Colonic mucosa (tissue), 4 donors: ENCODE results near the gene EFCAB6. TPM values are rescaled to one million over a fixed set of nuclear protein-coding genes. Genes with fewer than 3 reads are reported as not detected.

ENCODE experiments used
- DNase-seq: peaks from one replicate; pipeline ENCODE4 v3.0.0-alpha.2; 2020
- H3K27ac ChIP-seq: fragments of 200-600 bp; one replicate; pipeline ENCODE4 v1.8.0; 2021
- H3K27me3 ChIP-seq: fragments of 200-600 bp; one replicate; pipeline ENCODE4 v1.8.0; 2021
- H3K36me3 ChIP-seq: fragments of 200-600 bp; one replicate; pipeline ENCODE4 v1.8.0; 2021
- H3K4me1 ChIP-seq: fragments of 200-600 bp; one replicate; pipeline ENCODE4 v1.8.0; 2021; ENCODE audit warnings: mild to moderate bottlenecking
- H3K4me3 ChIP-seq: fragments of 200-600 bp; one replicate; pipeline ENCODE4 v1.8.0; 2021
- H3K9ac ChIP-seq, 2 donors: one replicate each; pipeline ENCODE4 v1.7.0; 2013; ENCODE audit warnings: control low read depth in 2 of 2, low read depth in 2 of 2, low read length in 2 of 2
- H3K9me3 ChIP-seq: fragments of 200-600 bp; one replicate; pipeline ENCODE4 v1.8.0; 2021
- intact Hi-C: fragments of 100-400 bp; cut with DNase I; formaldehyde crosslinking; loops from one replicate; pipeline ENCODE4 v1.14.1; 2022
- total RNA-seq, 2 donors: library from RNA; stranded (reverse); fragmentation: NEBNext Ultra II Directional in 1 of 2; extraction: Animal tissue kit (Norgen Biotek cat#: 25700) in 1 of 2; gene quantifications; one replicate each; pipeline ENCODE4 v1.2.1, GENCODE V29; 2021
- TF ChIP-seq, protein P1 (sequence below): fragments of 200-600 bp; IDR thresholded peaks from one replicate; pipeline ENCODE4 v1.8.0; 2022; ENCODE audit warnings: antibody characterized with exemption, mild to moderate bottlenecking
- donor health status: healthy.
- donor health status: DM: no; HTN: no; CAD: no.
- donor health status: DM: no; HTN: no; CAD: no.

The EFCAB6 gene
- total RNA-seq, 2 donors from 2014 or later, result 0.35 to 0.80 TPM

DNA sequence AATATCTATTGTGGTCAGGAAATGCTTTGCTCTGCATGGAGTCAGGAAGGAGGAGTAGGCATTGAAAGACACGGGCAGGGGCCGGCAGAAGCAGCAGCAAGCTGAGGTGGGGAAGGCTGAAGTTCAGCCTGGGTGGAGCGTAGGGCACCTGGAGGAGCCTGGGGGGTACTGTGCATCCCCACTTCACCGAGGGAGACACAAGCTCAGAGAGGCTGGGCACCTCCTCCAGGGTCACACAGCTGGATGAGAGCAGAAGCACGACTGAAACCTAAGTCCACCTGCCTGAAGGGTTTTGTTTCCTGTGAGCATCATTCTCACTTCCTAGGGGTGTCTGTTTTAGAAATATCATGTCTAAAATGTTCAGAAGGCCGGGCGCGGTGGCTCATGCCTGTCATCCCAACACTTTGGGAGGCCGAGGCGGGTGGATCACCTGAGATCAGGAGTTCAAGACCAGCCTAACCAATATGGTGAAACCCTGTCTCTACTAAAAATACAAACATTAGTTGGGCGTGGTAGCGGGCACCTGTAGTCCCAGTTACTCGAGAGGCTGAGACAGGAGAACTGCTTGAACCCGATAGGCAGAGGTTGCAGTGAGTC, 262.0 kb downstream of the EFCAB6 start:
- TF ChIP-seq, protein P1, sequence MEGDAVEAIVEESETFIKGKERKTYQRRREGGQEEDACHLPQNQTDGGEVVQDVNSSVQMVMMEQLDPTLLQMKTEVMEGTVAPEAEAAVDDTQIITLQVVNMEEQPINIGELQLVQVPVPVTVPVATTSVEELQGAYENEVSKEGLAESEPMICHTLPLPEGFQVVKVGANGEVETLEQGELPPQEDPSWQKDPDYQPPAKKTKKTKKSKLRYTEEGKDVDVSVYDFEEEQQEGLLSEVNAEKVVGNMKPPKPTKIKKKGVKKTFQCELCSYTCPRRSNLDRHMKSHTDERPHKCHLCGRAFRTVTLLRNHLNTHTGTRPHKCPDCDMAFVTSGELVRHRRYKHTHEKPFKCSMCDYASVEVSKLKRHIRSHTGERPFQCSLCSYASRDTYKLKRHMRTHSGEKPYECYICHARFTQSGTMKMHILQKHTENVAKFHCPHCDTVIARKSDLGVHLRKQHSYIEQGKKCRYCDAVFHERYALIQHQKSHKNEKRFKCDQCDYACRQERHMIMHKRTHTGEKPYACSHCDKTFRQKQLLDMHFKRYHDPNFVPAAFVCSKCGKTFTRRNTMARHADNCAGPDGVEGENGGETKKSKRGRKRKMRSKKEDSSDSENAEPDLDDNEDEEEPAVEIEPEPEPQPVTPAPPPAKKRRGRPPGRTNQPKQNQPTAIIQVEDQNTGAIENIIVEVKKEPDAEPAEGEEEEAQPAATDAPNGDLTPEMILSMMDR, result no peak
- Histone ChIP-seq H3K9ac (no peak overlapping the region), H3K4me1 (no peaks in the 10 kb centered on the region), H3K36me3 (no peaks in the 10 kb centered on the region), H3K27ac (no peak overlapping the region), H3K4me3 (no peak overlapping the region), H3K27me3 (no peaks in the 10 kb centered on the region), H3K9me3 (no peaks in the 10 kb centered on the region)
- DNase-seq, result no peak
- intact Hi-C loops, result no loop called here

DNA sequence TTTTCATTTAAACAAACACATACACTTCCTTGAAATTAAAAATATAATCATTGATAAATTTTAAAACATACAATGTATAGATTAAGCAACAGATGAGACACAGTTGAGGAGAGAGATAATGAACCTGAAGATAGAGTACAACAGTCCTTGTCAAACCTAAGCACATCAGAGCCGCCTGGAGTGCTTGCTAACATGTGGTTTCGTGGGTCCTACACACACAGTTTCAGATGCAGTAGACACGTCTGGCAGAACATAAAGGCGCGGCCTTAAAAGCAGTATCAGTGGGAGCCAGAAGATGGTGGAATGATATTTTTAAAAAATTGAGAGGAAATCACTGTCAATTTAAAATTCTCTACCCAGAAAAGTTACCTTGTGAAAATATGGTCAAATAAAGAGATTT, 265.9 kb downstream of the EFCAB6 start:
- DNase-seq, result no peak
- TF ChIP-seq, protein P1, result no peak
- no peaks in the 10 kb centered on the region for H3K4me1 ChIP-seq
- no peaks in the 10 kb centered on the region for H3K9me3 ChIP-seq
- H3K27ac ChIP-seq, result no peak overlapping the region
- H3K36me3 ChIP-seq, result no peaks in the 10 kb centered on the region
- no peaks in the 10 kb centered on the region for H3K27me3 ChIP-seq
- no peak overlapping the region for H3K9ac ChIP-seq
- intact Hi-C loops, result no loop called here
- no peak overlapping the region for H3K4me3 ChIP-seq

DNA sequence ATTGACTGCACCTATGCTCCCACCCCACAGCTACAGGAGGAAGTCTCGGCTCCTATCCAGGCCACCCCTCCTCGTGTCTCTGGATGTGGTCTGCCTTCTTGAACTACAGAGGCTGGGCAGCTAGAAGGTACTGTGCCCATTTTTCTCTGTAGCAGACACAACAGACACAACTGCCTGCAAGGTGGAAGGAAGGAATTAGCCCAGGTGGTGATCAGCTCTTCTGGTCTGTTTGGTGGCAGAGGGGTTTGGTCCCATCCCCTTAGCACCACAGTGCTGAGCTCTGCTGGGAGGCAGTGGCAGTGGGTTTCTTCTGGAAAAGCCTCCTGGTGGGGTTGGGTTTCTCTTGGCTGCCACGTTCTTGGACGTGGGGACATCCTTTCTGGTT, 267.8 kb downstream of the EFCAB6 start:
- TF ChIP-seq, protein P1, result no peak
- Histone ChIP-seq H3K9ac (no peak overlapping the region), H3K27me3 (no peaks in the 10 kb centered on the region), H3K36me3 (no peaks in the 10 kb centered on the region), H3K4me1 (no peaks in the 10 kb centered on the region), H3K27ac (no peak overlapping the region), H3K9me3 (no peaks in the 10 kb centered on the region), H3K4me3 (no peak overlapping the region)
- intact Hi-C loops, result no loop called here
- DNase-seq, result no peak

DNA sequence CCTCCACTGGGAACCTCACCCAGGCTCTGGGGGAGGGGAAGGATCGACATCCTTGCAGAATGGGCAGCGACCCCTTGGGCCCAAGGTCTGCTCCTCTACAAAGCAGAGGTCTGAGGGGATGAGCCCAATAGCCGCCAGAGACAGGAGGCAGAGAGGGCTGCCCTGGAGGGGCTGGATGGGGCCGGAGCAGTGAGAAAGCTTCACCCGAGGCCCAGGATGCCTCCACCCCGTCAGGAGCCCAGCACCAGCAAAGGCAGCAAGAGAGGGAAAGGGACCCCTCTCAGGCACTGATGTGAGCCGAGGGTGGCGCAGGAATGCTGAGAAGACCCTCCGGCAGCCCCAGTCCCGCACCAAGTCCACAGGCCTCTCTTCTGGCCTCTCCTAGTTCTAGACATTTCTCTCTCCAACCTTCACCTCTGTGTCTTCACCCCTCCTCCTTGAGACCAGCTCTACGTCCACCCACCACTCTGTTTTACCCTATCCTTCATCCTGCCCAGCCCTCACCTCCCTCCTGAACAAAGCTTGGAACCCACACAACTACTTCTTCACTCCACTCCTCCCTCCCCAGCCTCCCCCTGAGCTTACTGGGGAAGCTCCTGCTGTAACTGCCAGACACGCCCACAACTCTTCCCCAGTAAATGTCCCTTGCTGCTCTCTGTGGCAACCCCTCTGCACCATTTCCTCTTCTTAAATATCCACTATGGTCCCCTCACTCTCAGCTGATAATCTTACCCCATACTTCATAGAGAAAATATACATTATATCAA, 268.4 kb downstream of the EFCAB6 start:
- TF ChIP-seq, protein P1, result no peak
- no peak for DNase-seq
- no peak overlapping the region for H3K27ac ChIP-seq
- H3K9ac ChIP-seq, result no peak overlapping the region
- intact Hi-C loops, result no loop called here
- no peak overlapping the region for H3K4me3 ChIP-seq
- H3K4me1 ChIP-seq, result no peaks in the 10 kb centered on the region
- H3K27me3 ChIP-seq, result no peaks in the 10 kb centered on the region
- no peaks in the 10 kb centered on the region for H3K36me3 ChIP-seq
- H3K9me3 ChIP-seq, result no peaks in the 10 kb centered on the region

DNA sequence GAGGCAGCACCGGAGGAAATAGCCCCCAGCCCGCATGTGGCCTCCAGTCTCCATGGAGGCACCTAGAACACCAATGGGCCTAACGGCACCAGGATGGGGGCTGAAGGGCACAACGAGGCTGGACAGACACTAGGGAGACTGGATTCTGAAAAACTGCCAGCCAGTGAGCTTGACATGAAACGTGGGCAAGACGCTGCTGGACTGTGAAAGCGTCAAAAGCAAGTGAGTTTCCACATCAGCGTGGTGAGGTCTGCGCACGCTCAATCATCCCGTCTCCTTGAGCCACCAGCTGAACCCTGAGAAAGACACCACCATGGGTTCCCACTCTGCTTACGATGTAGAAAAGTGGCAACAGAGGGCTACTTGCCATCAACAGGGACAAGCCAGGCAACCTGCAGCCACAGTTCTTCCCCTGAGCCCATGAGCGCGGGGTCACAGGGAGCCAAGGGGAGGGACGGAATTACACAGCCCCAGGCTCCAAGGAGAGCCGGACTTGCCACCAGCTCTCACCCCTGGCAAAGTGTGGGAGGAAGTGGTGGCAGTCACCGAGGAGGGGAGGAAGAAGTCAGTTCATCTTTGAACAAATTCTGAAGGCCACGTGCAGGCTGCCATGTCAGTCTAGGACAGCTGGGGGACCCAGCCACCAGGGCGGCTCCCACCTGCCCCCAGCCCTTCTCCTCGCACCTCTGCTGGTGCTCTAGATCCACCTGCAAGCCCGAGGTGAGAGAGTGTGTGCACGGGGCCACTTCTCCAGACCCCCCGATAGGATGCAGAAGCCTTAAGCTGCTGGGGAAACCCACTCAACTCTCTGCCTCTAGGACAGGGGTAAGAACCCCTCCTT, 269.2 kb downstream of the EFCAB6 start:
- H3K36me3 ChIP-seq, result no peaks in the 10 kb centered on the region
- intact Hi-C loops, result no loop called here
- no peaks in the 10 kb centered on the region for H3K27me3 ChIP-seq
- H3K9ac ChIP-seq, result no peak overlapping the region
- no peak overlapping the region for H3K27ac ChIP-seq
- H3K4me1 ChIP-seq, result no peaks in the 10 kb centered on the region
- H3K9me3 ChIP-seq, result no peaks in the 10 kb centered on the region
- H3K4me3 ChIP-seq, result no peak overlapping the region
- no peak for DNase-seq
- TF ChIP-seq, protein P1, result no peak
